Stimulated activated CD4-positive, alpha-beta T cell treated with anti-CD3 and anti-CD28 coated beads, Interleukin-4, amount 100 ng/mL, for 48 hours (primary cell): Measurements from ENCODE around the gene TMEM175.

ENCODE experiments used
- DNase-seq, 2 donors: peaks; one replicate each; pipeline ENCODE4 v3.0.0-alpha.2; 2020; ENCODE audit warnings: low read depth in 2 of 2

The TMEM175 gene

DNA sequence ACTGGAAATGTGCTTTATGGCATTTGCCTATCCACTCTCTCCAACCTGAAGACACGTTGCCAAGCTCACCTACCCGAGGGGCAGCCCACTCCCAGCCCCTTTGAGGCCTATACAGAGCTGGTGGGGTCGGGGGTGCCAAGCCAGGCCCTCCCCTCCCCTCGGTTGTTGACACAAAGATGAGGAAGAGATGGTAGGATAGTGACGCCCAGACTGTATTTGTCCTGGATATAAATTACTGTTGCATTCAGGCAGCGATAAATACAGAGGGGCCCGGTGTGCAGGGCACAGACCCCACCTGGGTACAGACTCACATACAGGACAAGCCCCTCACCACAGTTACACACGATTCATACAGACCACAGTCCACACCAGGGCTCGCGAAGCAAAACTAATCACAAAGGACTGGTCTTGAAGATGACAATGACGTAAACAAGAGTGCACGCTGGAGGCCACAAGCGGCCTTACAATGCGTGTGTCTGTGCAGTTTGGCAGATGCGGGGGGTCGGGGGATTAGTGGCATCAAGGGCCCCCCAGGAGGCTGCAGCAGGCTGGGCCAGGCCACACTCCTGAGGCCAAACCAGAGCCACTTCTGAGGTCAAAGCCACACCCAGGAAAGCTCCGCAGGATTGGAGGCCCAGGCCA, 26.6 kb downstream of the TMEM175 start:
- DNase-seq: no peak

DNA sequence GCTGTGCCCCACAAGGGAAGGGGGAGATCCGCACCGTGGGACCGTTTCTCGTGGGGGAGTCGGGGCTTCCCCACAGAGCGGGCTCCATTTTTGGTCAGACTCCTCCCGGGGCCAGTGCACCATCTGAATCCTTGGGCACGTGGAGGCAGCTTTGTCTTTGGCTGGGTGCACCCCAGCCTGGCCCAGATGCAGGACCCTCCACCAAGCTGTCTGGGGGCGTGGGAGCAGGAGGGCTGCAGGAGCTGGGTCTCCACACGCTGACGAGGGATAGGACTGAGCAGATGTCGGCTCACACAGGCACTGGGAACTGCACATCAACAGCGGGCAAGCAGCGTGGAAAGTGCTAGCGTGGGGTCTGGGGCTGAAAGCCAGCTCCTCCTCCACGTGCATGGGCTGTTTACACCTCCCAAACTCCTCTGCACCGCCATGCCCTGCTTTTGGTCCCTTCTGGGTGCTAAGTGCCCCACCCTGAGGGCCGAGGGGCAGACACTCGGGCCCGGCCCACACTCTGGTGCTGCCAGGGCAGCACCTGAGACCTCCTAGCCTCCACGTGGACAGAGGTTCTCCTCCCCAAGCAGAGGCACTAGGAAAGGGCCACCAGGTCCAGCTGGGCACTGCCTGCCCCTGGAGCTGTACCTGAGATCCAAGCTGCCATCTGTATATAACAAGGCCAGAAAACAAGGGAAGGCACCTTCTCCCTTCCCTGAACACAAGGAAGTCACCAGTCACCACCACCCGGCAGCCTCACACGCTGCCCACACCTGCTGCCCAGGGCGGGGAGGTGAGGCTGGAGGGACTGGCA, 27.3 kb downstream of the TMEM175 start:
- no peak for DNase-seq

DNA sequence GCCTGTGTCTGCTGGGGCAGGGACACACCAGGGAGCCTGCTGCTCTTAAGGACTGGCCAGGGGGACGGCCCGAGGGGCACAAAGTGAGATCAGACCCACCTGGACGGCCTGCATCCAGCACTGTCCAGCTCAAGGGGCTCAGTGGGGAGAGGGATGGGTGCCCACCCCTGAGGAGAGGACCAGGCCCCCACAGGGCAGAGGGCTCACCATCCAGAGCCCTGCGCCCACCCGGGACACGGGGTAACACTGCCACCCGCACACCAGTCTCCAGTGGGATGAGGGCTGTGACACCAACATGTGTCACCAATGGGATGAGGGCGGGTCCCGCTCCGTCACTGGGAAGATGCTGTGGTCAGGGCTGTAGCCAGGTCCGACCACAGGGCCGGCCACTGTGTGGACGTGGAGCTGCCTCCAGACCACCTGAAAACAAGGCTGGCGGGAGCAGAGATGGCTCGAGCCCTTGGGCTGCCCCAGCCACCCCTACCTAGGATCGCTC, 27.9 kb downstream of the TMEM175 start:
- no peak for DNase-seq

DNA sequence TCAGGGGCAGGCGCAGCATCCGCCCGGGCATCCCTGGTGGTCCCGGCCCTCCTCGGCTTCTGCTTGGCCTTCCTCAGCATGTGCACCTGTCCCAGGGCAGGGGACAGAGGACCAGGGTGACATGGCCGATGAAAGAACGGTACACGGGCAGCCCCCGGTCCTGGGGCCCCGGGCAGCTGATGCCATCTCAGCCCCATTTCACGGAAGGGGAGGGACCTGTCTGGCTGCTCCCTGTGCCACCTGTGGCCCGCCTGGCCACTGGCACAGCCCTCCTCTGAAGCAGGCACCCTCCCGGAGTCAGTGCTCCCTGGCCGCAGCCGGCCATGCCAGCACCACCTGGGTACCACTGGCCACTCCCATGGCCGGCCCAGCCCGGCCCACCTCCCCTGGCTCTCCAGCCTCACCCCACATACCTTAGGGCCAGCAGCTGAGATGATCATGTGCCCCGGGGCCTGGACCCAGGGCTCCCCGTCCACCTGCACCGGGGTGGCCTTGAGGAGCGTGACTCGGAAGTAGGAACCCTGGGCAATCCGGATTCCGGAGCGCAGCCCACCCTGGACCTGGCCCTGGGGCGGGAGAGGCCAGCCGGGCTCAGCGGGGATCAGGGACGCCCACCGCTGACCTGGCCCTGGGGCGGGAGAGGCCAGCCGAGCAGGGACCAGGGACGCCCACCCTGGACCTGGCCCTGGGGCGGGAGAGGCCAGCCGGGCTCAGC, 28.5 kb downstream of the TMEM175 start:
- no peak for DNase-seq

DNA sequence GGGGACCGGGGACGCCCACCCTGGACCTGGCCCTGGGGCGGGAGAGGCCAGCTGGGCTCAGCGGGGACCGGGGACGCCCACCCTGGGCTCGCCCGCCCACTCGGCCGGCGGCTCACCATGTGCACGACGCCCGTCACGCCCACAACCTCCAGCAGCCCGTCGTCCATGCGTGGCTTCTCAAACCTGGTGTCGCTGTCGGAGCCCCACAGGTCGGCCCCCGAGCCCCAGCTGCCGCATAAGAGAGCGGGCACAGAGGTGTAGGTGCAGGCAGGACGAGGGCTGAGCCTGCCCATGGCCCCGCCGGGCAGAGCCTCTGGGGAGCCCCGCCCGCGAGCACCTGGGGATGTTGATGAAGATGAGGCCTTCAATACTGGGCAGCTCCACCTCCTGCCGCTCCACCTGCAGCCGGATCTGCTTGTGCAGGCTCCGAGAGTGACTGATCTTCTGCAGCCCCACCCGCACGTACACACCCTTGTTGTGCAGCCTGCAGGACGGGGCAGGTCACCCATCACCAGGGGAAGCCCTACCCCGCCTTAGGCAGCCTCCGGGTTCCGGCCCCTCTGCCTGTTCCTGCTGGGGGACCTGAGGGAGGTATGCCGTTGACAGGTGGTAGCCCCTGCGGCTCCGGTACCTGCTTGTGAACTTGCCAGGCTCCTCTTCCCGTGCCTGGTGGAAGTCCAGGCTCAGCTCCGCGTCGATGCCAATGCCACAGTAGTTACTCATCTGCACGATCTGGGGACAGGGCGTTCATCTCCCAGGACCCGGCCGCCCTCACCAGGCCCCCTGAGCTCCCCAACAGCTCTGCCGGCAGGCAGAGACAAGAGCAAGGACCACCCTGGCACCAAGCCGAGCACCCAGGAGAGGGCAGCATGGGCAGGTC, 29.3 kb downstream of the TMEM175 start:
- no peak for DNase-seq

DNA sequence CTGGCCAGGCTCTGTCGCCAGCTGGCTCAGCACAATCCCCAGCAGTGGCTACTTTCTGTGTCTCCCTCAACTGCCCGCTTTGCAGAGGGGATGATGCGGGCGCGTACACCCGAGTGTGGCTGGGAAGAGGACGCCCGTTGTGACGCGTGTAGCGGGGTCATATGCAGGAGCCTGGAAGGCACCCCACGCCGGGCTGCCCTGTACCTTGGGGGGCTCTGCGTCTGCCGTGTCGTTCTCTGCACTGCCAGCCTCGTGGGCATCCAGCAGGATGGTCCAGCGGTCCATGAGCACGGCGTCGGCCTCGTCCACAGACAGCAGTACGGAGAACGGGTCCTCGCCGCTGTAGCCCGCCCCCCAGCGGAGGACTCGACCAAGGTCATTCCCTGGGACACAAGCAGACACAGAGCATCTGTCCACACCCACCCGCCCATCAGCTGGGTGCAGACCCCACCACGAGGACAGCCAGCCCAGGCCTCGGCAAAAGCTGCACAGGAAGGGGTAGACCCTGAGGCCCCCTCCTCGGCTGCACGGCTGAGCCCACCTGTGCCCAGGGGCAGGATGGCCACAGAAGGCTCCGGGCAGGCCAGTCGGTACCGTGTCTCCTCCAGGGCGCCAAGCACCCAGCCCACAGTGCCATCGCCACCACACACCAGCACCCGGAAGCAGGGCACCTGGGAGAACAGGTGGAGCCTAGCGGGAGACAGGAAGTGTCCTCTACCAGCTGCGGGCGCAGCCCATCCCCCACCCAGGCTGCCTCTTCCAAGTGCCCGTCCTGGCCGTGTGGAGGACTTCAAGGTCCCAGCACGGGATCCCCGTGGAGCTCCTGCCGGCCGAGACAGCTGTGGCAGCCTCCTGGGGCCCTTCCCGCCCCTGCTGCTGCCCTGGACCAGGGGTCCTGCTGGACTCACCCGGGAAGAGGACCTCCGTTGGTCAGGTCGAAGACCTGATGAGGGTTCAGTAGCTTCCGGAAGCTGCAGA, 30.3 kb downstream of the TMEM175 start:
- DNase-seq: no peak

DNA sequence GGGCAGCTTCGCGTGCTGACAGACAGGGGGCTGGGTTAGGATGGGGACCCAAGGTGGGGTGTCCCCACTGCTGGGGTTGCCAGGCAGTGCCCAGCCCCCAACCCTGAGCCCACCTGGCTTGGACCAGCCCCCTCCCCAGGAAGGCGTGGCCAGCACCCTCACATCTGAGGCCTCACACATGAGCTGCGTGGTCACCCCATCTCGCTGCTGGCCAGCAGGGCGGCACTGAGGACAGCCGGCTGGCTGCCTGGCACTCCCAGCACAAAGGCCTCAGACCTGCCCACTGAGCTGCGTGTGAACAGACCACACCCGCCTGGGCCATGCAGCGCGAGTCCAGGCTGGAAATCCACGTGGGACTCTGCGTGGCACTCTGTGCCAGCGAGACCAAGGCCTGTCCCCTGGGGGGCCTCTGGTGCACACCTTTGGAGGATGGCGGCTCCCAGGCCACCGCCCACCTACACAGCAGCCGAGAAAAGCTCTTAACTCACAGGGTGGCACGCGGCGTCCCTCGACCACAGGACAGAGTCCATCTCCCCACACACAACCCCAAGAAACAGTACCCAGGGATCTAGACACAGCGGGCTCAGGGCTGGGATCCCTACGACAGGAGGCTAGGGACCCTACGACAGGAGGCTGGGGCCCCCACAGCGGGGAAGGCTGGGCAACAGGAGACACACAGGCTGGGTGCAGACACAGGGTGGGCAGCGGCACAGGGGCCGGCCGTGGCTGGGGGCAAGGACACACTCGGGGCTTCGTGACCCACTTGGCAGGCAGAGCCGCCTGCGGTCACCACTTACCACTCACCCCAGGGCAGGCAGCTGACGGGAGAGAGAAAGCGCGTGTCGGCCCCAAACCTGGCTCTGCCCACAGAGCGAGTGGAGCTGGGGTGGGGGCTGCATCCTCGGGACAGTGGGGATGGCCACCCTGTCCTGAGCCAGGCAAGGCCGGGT, 31.3 kb downstream of the TMEM175 start:
- no peak for DNase-seq

DNA sequence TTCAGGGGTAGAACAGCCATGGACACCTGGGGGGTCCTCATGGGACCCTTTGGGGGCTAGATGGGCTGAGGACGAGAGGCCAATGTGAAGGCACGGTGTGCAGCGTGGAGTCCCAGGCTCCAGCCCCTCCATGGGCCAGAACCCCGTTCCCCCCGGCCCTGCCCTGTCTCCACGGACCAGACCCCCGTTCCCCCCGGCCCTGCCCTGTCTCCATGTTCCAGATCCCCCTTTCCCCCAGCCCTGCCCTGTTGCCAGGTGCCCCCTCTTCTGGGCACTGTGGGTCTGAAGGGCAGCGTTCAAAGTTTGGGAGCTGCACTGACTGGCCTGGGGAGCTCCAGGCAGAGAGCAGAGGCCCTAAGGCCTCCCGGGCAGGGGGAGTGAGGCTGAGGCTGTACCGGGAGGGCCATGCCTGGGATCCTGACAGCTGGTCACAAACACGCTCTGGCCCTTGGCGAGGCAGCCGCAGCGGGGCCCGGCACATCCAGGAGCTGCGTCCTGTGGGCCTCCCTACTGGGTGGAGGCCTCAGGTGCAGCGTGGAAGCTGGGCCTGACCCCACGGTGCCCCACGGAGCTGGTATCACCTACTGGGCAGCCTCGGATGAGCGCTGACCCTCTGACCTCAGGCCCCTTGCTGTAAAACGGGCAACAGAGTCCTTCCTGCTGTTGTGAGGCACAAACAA, 32.2 kb downstream of the TMEM175 start:
- no peak for DNase-seq

DNA sequence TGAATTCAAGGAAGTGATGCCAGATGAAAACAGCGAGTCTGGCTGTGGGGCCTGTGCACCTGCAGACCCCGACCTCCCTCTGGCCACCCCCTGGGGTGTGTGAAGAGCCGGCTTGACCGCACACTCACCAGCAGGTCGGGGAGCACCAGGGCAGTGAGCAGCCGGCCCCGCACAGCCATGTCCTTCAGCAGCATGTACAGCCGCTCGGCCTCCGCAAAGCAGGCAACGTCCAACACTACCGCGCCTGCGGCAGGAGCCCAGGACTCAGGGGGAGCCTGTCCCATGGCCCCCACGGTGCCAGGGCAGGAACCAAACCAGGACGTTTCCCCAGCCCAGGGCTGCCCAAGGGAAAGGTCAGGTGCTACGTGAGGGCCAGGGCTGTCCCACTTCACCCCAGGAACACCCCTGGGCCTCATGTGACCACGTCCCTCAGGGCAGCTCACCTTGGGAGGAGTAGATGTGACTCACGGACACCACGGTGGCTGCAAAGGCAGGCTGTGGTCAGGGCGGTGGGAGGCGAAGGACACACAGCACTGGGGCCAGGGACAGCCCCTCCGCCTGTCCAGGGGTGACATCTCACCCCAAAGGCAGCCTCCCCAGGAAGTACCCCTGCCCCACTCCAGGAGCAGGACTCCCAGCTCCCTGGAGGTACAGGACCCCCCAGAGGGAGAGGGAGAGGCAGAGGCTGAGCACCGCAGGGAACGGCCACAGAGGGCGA, 32.9 kb downstream of the TMEM175 start:
- no peak for DNase-seq

DNA sequence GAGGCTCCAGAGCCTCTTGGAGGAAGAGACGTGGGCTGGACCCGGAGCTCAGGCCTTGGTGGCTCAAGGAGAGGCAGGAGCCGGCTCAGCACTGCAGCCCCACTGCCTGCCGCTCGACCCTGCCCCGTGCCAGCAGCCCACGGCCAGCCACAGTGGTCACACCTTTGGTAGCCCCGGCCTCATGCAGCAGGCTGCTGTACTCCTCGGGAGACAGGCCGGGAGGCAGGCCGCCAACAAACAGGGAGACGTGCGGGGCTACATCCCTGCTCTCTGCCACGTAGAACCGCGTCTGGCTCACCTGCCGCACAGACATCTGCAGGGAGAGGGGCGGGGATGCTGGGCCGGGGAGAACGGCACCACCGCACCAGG, 33.5 kb downstream of the TMEM175 start:
- no peak for DNase-seq

DNA sequence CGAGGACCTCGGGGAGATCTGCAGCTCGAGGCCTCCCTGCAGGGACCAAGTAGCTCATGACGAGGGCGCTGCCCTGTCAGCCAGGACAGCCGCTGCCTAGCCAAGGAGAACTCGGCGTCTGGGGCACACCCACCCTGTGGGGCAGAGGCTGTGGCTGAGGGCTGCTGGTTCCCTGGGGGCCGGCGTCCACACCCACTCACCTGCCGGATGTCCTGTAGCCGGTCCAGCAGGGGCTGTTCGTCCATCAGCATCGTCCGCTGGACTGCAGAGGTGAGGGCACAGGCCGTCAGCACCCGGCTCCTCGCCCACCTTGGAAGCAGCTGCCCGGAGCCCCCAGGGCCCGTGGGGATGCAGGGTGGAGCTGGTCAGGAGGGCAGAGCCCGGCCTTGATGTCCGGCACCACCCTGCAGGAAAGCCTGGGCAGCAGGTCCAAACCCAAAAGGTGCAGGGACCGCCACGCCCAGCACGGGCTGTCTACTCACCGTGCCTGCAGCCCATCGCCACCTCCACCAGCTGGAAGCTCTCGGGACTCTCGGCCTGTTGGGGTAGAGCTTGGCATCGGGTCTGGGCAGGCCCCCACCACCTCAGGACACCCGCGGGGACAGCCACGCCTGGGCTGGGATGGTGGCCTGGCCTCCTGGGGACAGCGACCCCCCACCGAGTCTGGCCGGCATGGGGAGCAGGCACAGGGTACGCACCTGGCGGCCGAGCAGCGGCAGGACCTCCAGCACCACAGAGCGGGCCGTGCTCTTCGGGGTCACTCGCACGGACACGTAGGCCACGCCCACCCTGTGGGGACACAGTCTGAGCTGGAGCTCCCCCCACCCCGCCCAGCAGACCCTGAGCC, 34.2 kb downstream of the TMEM175 start:
- DNase-seq: no peak

DNA sequence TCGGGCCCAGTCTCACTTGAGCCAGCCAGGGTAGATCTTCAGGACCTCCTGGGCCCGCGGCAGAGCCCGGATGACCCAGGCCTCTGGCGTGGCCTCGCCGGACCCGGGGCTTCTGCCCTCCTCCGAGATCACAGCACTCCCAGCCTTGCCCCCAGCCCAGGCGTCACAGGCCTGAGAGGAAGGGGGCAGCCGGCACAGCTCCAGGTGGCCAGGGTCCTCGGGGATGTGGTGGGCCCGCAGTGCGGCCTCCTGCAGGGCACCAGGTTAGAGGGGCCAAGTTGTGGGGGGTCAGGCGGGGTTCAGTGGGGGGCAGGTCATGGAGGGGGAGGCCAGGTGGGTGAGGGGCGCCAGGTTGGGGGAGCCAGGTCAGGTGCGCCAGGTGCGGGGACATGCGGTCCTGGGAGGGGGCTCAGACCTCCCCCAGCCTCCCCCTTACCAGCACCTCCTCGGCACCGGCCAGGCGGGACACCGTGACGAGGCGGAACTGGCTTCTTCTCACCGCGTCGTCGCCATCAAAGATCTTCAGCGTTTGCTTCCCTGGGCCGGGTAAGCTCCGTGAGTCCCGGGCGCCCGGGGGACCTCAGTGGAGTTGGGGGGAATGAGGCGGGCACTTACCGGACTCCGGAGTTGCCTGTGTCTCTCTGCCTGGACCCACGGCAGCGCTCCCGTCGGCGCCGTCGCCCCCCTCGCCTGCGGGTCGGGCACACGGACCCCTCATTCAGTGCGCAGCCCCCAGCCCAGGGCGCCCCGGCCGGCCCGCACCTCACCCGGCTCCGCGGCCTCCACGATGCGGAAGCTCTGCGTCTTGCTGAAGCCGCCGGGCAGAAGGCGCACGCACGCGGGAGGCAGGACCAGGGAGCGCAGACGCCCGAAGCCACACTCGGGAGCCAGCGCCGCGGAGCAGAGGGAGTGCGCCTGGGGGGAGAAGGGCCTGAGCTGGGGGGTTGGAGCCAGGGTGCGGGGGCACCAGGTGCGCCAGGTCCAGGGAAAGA, 35.1 kb downstream of the TMEM175 start:
- no peak for DNase-seq

DNA sequence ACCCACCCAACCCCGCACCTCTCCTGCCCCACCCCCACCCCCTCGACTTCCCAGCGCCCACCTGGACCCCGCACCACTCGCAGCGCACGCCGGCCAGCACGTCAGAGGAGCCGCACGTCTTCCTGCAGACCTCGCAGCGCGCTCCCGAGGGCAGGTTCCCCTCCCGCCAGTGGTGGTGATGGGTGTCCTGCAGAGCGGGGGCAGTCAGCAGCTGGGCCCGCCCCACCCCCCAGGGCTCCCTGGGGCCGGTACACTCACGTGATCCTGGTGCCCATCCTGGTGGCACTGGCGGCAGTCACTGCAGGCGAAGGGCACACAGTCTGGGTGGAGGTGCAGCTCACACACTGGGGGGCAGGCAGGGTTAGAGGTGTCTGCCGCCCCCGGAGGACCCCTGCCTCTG, 36.0 kb downstream of the TMEM175 start:
- DNase-seq: no peak

DNA sequence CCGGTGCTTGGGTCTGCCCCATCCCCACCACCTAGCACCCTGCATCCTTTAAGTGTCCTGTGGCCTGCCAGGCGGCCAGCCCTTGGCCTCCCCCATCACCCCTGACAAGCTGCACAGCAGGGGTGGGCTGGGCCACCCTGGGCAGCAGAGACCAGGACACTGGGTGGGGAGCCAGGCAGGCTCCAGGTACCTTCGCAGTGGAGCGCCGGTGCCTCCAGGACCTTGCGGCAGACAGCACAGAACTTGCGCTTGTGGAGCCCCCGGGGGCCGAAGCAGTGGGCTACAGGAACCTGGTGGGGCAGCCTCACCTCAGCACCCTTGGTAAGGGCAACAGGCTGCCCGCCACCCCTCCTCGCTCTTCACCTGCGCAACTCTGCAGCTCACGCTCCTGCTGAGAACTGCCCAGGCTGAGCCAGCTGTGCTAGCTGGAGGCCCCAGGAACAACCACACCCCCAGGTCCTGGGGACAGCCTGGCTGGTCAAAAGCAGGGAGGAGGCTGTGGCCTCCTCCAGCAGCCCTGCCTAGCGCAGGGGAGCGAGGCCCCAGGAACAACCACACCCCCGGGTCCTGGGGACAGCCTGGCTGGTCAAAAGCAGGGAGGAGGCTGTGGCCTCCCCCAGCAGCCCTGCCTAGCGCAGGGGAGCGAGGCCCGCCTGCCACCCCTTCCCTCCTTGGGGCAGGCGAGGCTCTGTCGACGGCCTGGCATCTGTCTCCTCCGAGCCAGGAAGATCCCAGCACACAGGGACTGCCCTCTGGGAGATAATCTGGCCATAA, 36.5 kb downstream of the TMEM175 start:
- no peak for DNase-seq

DNA sequence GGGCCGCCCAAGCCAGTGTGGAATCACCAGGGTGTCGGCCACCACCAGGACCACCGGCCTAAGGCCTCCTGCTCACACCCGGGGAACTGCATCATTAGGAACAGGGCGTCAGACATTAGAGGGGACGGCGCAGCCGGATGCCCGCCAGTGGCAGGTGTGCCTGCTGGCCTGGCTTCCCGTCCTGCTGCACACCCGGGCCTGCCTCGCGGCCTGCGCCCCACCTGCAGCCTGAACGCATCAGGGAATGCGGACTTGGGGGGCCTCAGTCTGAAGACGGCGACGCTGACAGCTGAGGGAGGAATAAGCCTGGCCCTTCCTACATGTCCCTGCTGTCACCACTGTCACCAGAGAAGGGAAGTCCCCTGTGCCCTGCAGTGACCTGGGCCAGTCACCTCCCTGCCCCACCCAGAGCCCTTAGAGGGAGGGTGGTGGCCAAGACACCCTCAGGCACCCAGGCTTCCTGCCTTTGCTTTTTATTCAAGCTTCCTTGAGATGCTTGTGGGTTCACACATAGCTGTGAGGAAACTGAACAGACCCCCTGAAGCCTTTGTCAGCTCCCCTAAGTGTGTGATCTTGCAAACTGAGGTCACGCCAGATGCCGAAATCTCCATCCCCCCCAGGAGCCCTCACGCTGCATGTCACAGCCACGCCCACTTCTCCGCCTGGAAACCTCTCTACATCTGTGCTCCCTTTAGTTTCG, 37.9 kb downstream of the TMEM175 start:
- no peak for DNase-seq
